ENCODE measurements around the gene UHRF1. TPM values are rescaled to one million over a fixed set of nuclear protein-coding genes. Genes with fewer than 3 reads are reported as not detected.
"Not testable (repeated sequence)": the region's sequence is repeated elsewhere in the genome, so short reads cannot be mapped to it uniquely, and the experiment has no call there.

Gene UHRF1
- total RNA-seq, 1 donor from 2014 or later, result 0.32 TPM

DNA sequence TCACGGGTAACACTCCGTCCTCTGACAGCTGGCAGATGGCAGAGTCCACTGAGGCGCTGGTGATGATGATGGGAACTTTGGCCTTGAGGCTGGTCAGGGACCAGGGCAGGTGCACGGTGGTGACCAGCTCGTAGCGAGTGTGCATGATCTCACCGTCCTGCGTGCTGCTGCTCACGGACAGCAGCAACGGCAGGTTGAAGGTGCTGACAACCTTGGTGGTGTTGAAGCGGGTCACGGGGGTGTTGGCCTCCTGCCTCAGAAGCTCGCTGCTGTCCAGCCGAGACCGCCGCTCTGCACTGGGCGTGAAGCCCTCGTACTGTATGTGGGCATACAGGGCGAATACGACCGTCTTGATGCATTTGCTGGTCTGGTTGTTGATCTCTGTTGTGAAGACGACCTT lies 18.2 kb upstream of the UHRF1 start:
- H3K36me3 ChIP-seq, result no peaks in the 10 kb centered on the region
- no peaks in the 10 kb centered on the region for H3K27me3 ChIP-seq
- no peaks in the 10 kb centered on the region for H3K4me1 ChIP-seq
- no peak for DNase-seq (ENCODE audit: low spot score in 2 of 2)
- no peak overlapping the region for H3K27ac ChIP-seq
- TF ChIP-seq, protein P1, sequence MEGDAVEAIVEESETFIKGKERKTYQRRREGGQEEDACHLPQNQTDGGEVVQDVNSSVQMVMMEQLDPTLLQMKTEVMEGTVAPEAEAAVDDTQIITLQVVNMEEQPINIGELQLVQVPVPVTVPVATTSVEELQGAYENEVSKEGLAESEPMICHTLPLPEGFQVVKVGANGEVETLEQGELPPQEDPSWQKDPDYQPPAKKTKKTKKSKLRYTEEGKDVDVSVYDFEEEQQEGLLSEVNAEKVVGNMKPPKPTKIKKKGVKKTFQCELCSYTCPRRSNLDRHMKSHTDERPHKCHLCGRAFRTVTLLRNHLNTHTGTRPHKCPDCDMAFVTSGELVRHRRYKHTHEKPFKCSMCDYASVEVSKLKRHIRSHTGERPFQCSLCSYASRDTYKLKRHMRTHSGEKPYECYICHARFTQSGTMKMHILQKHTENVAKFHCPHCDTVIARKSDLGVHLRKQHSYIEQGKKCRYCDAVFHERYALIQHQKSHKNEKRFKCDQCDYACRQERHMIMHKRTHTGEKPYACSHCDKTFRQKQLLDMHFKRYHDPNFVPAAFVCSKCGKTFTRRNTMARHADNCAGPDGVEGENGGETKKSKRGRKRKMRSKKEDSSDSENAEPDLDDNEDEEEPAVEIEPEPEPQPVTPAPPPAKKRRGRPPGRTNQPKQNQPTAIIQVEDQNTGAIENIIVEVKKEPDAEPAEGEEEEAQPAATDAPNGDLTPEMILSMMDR (IDR thresholded peaks at IDR 0.05), result no peak
- no peak overlapping the region for H3K4me3 ChIP-seq
- intact Hi-C loops (cut with DNase I), result no loop called here
- H3K9me3 ChIP-seq, result no peaks in the 10 kb centered on the region

DNA sequence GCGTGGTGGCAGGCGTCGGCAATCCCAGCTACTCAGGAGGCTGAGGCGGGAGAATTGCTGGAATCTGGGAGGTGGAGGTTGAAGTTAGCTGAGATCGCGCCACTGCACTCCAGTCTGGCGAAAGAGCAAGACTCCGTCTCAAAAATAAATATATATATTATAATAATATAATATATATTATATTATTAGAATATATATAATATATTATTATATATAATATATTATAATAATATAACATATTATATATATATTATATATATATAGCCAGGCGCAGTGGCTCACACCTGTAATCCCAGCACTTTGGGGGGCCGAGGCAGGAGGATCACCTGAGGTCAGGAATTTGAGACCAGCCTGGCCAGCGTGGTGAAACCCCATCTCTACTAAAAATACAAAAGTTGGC lies 16.3 kb upstream of the UHRF1 start:
- H3K27ac ChIP-seq; H3K4me1 ChIP-seq; H3K36me3 ChIP-seq; H3K4me3 ChIP-seq; H3K9me3 ChIP-seq; intact Hi-C loops (cut with DNase I); H3K27me3 ChIP-seq; DNase-seq (ENCODE audit: low spot score in 2 of 2): not testable (repeated sequence)

DNA sequence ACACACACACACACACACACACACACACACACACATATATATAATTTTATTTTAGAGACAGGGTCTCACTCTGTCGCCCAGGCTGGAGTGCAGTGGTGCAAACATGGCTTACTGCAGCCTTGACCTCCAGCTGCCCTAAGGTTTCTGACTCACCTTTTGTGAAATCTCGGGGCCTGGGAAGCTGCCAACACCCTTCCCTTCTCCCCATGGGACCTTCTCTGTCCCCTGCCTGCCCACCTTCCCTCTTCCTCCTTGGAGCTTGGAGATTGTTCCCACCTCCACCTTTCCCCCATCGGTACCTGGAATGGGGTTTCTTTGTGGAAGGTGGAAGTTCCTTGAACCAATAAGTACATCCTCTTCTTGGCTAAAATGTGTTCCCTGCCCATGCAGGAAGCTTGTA lies 12.9 kb upstream of the UHRF1 start:
- intact Hi-C loops (cut with DNase I), result no loop called here
- TF ChIP-seq, protein P1 (IDR thresholded peaks at IDR 0.05), result no peak
- H3K27ac ChIP-seq, result no peak overlapping the region
- no peaks in the 10 kb centered on the region for H3K4me1 ChIP-seq
- no peak overlapping the region for H3K4me3 ChIP-seq
- H3K27me3 ChIP-seq, result no peaks in the 10 kb centered on the region
- H3K9me3 ChIP-seq, result no peaks in the 10 kb centered on the region
- DNase-seq (ENCODE audit: low spot score in 2 of 2), result no peak
- H3K36me3 ChIP-seq, result no peaks in the 10 kb centered on the region

- Histone ChIP-seq H3K9me3 (no peaks in the 10 kb centered on the region), H3K27ac (no peak overlapping the region), H3K36me3 (no peaks in the 10 kb centered on the region), H3K27me3 (no peaks in the 10 kb centered on the region), H3K4me3 (no peak overlapping the region), H3K4me1 (no peaks in the 10 kb centered on the region)
- intact Hi-C loops (cut with DNase I), result no loop called here
- TF ChIP-seq, protein P1 (IDR thresholded peaks at IDR 0.05), result no peak
- DNase-seq (ENCODE audit: low spot score in 2 of 2), result no peak
These were observed 12.2 kb upstream of the UHRF1 start for GRCh38 chr19:4897146-4897545.

- H3K27ac ChIP-seq; intact Hi-C loops (cut with DNase I); H3K36me3 ChIP-seq; H3K4me1 ChIP-seq; H3K27me3 ChIP-seq; DNase-seq (ENCODE audit: low spot score in 2 of 2); H3K9me3 ChIP-seq; H3K4me3 ChIP-seq: not testable (repeated sequence)
These were observed 8.4 kb upstream of the UHRF1 start for GRCh38 chr19:4900879-4901278.

DNA sequence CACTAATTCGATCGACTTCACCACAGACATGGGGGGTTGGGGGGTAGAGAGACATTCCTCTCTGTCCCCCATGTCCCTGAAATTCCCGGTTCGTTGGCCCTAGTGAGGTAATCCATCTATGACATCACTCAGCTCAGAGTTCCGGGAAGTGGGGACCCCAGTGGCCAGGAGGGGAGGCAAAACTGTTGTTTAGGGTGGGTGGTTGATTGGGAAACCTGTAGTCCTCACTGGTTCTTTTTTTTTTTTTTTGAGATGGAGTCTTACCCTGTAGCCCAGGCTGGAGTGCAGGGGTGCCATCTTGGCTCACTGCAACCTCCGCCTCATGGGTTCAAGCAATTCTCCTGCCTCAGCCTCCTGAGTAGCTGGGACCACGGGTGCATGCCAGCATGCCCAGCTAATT lies 6.5 kb upstream of the UHRF1 start, which contains the start of gene ARRDC5:
Gene ARRDC5, minus strand, starts transcription at position 101 of the 400 bp plus-strand sequence. Its CDS starts 71 bp downstream, at position 30.
- no peaks in the 10 kb centered on the region for H3K36me3 ChIP-seq
- intact Hi-C loops (cut with DNase I), result no loop called here
- no peaks in the 10 kb centered on the region for H3K9me3 ChIP-seq
- H3K4me1 ChIP-seq, result no peaks in the 10 kb centered on the region
- H3K4me3 ChIP-seq, result no peak within 1 kb of the TSS
- DNase-seq (ENCODE audit: low spot score in 2 of 2), result no peak
- no peak within 1 kb of the TSS for H3K27ac ChIP-seq
- TF ChIP-seq, protein P1 (IDR thresholded peaks at IDR 0.05), result no peak
- no peaks in the 10 kb centered on the region for H3K27me3 ChIP-seq

GRCh38 chr19:4904481-4904880 lies 4.8 kb upstream of the UHRF1 start:
- peaks cover 5% of the 10 kb centered on the region in 2 donors for H3K4me1 ChIP-seq
- no peaks in the 10 kb centered on the region for H3K36me3 ChIP-seq
- H3K4me3 ChIP-seq, result no peak overlapping the region
- DNase-seq (ENCODE audit: low spot score in 2 of 2), result no peak
- intact Hi-C loops (cut with DNase I), result no loop called here
- H3K27ac ChIP-seq, result no peak overlapping the region
- H3K9me3 ChIP-seq, result no peaks in the 10 kb centered on the region
- H3K27me3 ChIP-seq, result no peaks in the 10 kb centered on the region
- TF ChIP-seq, protein P1 (IDR thresholded peaks at IDR 0.05), result no peak
